DOHH2 (cell line): ENCODE data around the gene SLC9A9.

Experiments
- H3F3A ChIP-seq: fragments of 200-600 bp; sonication (generic), shearing (Covaris generic); 2 replicates; pipeline ENCODE4 v1.6.0; 2016; ENCODE audit warnings: antibody characterized with exemption, mild to moderate bottlenecking; ENCODE audit not compliant: control insufficient read depth, insufficient read depth
- H3K27ac ChIP-seq: fragments of 200-600 bp; sonication (generic); 2 replicates; pipeline ENCODE4 v1.5.1; 2014; ENCODE audit warnings: low read depth, mild to moderate bottlenecking, low read length, moderate library complexity
- H3K27me3 ChIP-seq: fragments of 200-600 bp; sonication (generic); 2 replicates; pipeline ENCODE4 v1.6.1; 2014; ENCODE audit warnings: mild to moderate bottlenecking, low read length, mixed read lengths; ENCODE audit not compliant: control insufficient read depth
- H3K36me3 ChIP-seq: fragments of 200-600 bp; sonication (generic); 2 replicates; pipeline ENCODE4 v1.6.1; 2014; ENCODE audit warnings: mild to moderate bottlenecking, low read length, moderate library complexity, mixed read lengths; ENCODE audit not compliant: control insufficient read depth
- H3K4me1 ChIP-seq: fragments of 200-600 bp; sonication (generic); 2 replicates; pipeline ENCODE4 v1.6.1; 2014; ENCODE audit warnings: mild to moderate bottlenecking, low read length, mixed read lengths; ENCODE audit not compliant: control insufficient read depth
- H3K4me2 ChIP-seq: fragments of 200-600 bp; sonication (generic); 2 replicates; pipeline ENCODE4 v1.6.0; 2014; ENCODE audit warnings: mild to moderate bottlenecking, low read length, moderate library complexity
- H3K4me3 ChIP-seq: fragments of 200-600 bp; sonication (generic); 2 replicates; pipeline ENCODE4 v1.5.1; 2014; ENCODE audit warnings: mild to moderate bottlenecking, low read length, mixed read lengths
- H3K79me2 ChIP-seq: fragments of 200-600 bp; sonication (generic); 2 replicates; pipeline ENCODE4 v1.6.1; 2014; ENCODE audit warnings: mild to moderate bottlenecking, low read length, mixed read lengths; ENCODE audit not compliant: control insufficient read depth
- H3K9me2 ChIP-seq: fragments of 200-600 bp; sonication (generic); replicated peaks from 2 replicates; pipeline ENCODE4 v1.6.1; 2014; ENCODE audit warnings: mild to moderate bottlenecking, low read length, mixed read lengths; ENCODE audit not compliant: control insufficient read depth
- H3K9me3 ChIP-seq: fragments of 200-600 bp; sonication (generic); 2 replicates; pipeline ENCODE4 v1.6.1; 2014; ENCODE audit warnings: antibody characterized with exemption, low read length, mixed read lengths; ENCODE audit not compliant: control insufficient read depth, insufficient read depth
- H4K20me1 ChIP-seq: fragments of 200-600 bp; sonication (generic); 2 replicates; pipeline ENCODE4 v1.6.0; 2014; ENCODE audit warnings: low read depth, mild to moderate bottlenecking, antibody characterized with exemption, low read length, moderate library complexity; ENCODE audit not compliant: control insufficient read depth, insufficient read depth
- CTCF ChIP-seq: fragments of 200-600 bp; sonication (generic); IDR thresholded peaks from one replicate; pipeline ENCODE4 v1.5.1; 2014; ENCODE audit warnings: antibody characterized with exemption, mild to moderate bottlenecking, low read depth, low read length; ENCODE audit not compliant: poor library complexity, severe bottlenecking
- EZH2phosphoT487 ChIP-seq: fragments of 200-600 bp; sonication (generic); IDR thresholded peaks from 2 replicates; pipeline ENCODE4 v1.6.1; 2017; ENCODE audit warnings: borderline replicate concordance, mild to moderate bottlenecking, antibody characterized with exemption, low read length, moderate library complexity, mixed read lengths

Gene SLC9A9

GRCh38 chr3:143851331-143852017 lies 3.2 kb upstream of the SLC9A9 start:
- Histone ChIP-seq H3K27me3 (no peaks in the 10 kb centered on the region), H3F3A (no peaks in the 10 kb centered on the region), H3K36me3 (no peaks in the 10 kb centered on the region), H3K9me2 (no peaks in the 10 kb centered on the region), H3K27ac (no peak overlapping the region), H3K9me3 (no peaks in the 10 kb centered on the region), H3K4me3 (no peak overlapping the region), H3K4me1 (peaks cover 18% of the 10 kb centered on the region), H3K4me2 (no peak overlapping the region), H3K79me2 (no peaks in the 10 kb centered on the region), H4K20me1 (no peaks in the 10 kb centered on the region)
- TF ChIP-seq EZH2phosphoT487 (no peak), CTCF (no peak)

- no peaks in the 10 kb centered on the region for H3K9me2 ChIP-seq
- peaks cover 18% of the 10 kb centered on the region for H3K4me1 ChIP-seq
- no peaks in the 10 kb centered on the region for H4K20me1 ChIP-seq
- H3K4me3 ChIP-seq = no peak overlapping the region
- no peaks in the 10 kb centered on the region for H3K79me2 ChIP-seq
- no peaks in the 10 kb centered on the region for H3K9me3 ChIP-seq
- H3K36me3 ChIP-seq = no peaks in the 10 kb centered on the region
- H3F3A ChIP-seq = no peaks in the 10 kb centered on the region
- no peak overlapping the region for H3K4me2 ChIP-seq
- TF ChIP-seq CTCF = no peak
- no peak for TF ChIP-seq EZH2phosphoT487
- H3K27ac ChIP-seq = no peak overlapping the region
- no peaks in the 10 kb centered on the region for H3K27me3 ChIP-seq
Observed at GRCh38 chr3:143850877-143851276, 2.6 kb upstream of the SLC9A9 start.

DNA sequence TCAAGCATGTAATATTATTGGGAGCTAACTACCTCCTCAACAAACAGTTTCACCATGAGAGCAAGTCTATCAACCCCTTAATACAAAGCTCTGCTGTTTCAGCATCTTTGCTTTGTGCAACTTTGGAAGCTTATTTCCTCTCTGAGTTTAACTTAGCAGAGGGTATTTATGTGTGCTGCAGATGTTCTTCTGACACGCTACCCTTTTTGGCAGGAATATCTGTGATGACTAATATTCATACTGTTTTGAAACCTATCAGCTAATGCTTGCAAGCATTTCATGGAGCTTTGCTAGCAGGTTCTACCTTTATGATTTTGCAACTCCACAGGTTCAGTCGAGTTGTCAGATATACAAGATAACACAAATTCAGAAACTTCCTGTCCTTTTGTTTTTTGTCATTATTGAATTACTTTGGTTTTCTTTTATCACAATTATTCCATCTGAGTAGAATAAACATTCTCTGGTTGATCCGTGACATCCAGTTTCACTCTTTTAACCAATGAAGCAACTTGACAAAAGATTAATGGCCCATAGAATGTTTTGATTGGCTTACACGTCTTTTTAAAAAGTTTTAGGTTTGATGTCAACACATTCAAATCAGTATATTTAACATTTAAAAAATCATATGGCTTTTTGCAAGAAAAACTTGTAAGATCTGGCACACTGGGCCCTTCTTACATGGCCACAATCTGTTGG lies 1.7 kb upstream of the SLC9A9 start:
- H3K27ac ChIP-seq = no peak overlapping the region
- peaks cover 18% of the 10 kb centered on the region for H3K4me1 ChIP-seq
- H3K36me3 ChIP-seq = no peaks in the 10 kb centered on the region
- H3F3A ChIP-seq = no peaks in the 10 kb centered on the region
- no peaks in the 10 kb centered on the region for H3K9me3 ChIP-seq
- H3K4me2 ChIP-seq = no peak overlapping the region
- no peaks in the 10 kb centered on the region for H3K79me2 ChIP-seq
- H4K20me1 ChIP-seq = no peaks in the 10 kb centered on the region
- H3K4me3 ChIP-seq = no peak overlapping the region
- H3K9me2 ChIP-seq = no peaks in the 10 kb centered on the region
- no peaks in the 10 kb centered on the region for H3K27me3 ChIP-seq
- TF ChIP-seq CTCF = no peak
